ENCODE data around the gene RB1.

Gene RB1

GRCh38 chr13:48333976-48334375, 30.4 kb downstream of the RB1 start:
- no peak for TF ChIP-seq CTCF (IDR thresholded peaks at IDR 0.05)

- peak; percentile 63 for TF ChIP-seq CTCF (IDR thresholded peaks at IDR 0.05)
These were observed 31.1 kb downstream of the RB1 start for GRCh38 chr13:48334534-48335127.

- TF ChIP-seq CTCF (IDR thresholded peaks at IDR 0.05): no peak
These were observed 40.7 kb downstream of the RB1 start for GRCh38 chr13:48344264-48344663.

GRCh38 chr13:48346583-48346982, 43.0 kb downstream of the RB1 start:
- no peak for TF ChIP-seq CTCF (IDR thresholded peaks at IDR 0.05)

- TF ChIP-seq CTCF (IDR thresholded peaks at IDR 0.05): no peak
These were observed 46.0 kb downstream of the RB1 start for GRCh38 chr13:48349525-48349924.

- TF ChIP-seq CTCF (IDR thresholded peaks at IDR 0.05): no peak
These were observed 50.0 kb downstream of the RB1 start for GRCh38 chr13:48353590-48353989.

- TF ChIP-seq CTCF (IDR thresholded peaks at IDR 0.05): no peak
These were observed 53.2 kb downstream of the RB1 start for GRCh38 chr13:48356750-48357149.

- TF ChIP-seq CTCF (IDR thresholded peaks at IDR 0.05): no peak
These were observed 66.4 kb downstream of the RB1 start for GRCh38 chr13:48369988-48370387.

Measured in LNCAP (cell line).